WERI-Rb-1 (cell line): ENCODE data around the gene RFX1.

Source experiments
- DNase-seq: peaks from one replicate; pipeline ENCODE4 v3.0.0-alpha.2; 2020
- H3K27ac ChIP-seq: fragments of 250-450 bp; sonication (Bioruptor Pico); 2 replicates; pipeline ENCODE4 v1.5.1; 2020; ENCODE audit warnings: mild to moderate bottlenecking, moderate library complexity
- H3K27me3 ChIP-seq: fragments of 250-450 bp; sonication (Bioruptor Pico); 2 replicates; pipeline ENCODE4 v1.5.1; 2021; ENCODE audit warnings: mild to moderate bottlenecking, low read depth, moderate library complexity; ENCODE audit not compliant: insufficient read depth, severe bottlenecking
- H3K36me3 ChIP-seq: fragments of 250-450 bp; sonication (Bioruptor Pico); 2 replicates; pipeline ENCODE4 v1.5.1; 2020; ENCODE audit warnings: mild to moderate bottlenecking, moderate library complexity
- H3K4me3 ChIP-seq: 2 replicates; pipeline ENCODE4 v1.5.1; 2011; ENCODE audit warnings: low read depth, mild to moderate bottlenecking, control low read depth, low read length
- H3K9me3 ChIP-seq: fragments of 250-450 bp; sonication (Bioruptor Pico); 2 replicates; pipeline ENCODE4 v1.5.1; 2021; ENCODE audit warnings: mild to moderate bottlenecking, moderate library complexity; ENCODE audit not compliant: severe bottlenecking
- TF ChIP-seq, protein P1 (sequence below): IDR thresholded peaks from 2 replicates; pipeline ENCODE4 v1.5.1; 2011; ENCODE audit warnings: low read depth, mild to moderate bottlenecking, control low read depth, inconsistent platforms, low read length

Gene RFX1

DNA sequence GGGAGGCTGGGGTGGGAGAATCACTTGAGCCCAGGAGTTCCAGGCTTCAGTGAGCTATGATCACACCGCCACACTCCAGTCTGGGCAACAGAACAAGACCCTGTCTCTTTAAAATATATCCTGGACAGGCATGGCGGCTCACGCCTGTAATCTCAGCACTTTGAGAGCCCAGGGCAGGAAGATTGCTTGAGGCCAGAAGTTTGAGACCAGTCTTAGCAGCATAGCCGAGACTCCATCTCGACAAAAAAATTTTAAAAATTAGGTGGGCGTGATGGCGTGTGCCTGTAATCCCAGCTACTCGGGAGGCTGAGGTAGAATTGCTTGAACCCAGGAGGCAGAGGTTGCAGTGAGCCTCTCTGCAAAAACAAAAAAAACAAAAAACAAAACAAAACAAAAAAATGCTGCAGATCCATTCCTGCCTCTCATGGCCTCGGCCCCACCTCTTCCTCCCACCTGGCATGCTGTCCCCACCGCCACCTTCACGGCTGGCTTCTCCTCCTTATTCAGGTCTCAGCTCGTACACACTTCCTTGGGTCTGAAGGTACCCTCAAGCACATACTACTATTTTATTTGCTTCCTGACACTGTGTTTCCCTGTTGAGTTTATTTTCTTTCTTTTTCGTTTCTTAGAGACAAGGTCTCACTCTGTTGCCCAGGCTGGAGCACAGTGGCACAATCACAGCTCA, 5.3 kb downstream of the RFX1 start:
- no peak overlapping the region for H3K4me3 ChIP-seq
- no peaks in the 10 kb centered on the region for H3K27me3 ChIP-seq
- TF ChIP-seq, protein P1, sequence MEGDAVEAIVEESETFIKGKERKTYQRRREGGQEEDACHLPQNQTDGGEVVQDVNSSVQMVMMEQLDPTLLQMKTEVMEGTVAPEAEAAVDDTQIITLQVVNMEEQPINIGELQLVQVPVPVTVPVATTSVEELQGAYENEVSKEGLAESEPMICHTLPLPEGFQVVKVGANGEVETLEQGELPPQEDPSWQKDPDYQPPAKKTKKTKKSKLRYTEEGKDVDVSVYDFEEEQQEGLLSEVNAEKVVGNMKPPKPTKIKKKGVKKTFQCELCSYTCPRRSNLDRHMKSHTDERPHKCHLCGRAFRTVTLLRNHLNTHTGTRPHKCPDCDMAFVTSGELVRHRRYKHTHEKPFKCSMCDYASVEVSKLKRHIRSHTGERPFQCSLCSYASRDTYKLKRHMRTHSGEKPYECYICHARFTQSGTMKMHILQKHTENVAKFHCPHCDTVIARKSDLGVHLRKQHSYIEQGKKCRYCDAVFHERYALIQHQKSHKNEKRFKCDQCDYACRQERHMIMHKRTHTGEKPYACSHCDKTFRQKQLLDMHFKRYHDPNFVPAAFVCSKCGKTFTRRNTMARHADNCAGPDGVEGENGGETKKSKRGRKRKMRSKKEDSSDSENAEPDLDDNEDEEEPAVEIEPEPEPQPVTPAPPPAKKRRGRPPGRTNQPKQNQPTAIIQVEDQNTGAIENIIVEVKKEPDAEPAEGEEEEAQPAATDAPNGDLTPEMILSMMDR = no peak
- DNase-seq = no peak
- peaks cover 16% of the 10 kb centered on the region for H3K9me3 ChIP-seq
- no peak overlapping the region for H3K27ac ChIP-seq
- peaks cover 38% of the 10 kb centered on the region for H3K36me3 ChIP-seq

DNA sequence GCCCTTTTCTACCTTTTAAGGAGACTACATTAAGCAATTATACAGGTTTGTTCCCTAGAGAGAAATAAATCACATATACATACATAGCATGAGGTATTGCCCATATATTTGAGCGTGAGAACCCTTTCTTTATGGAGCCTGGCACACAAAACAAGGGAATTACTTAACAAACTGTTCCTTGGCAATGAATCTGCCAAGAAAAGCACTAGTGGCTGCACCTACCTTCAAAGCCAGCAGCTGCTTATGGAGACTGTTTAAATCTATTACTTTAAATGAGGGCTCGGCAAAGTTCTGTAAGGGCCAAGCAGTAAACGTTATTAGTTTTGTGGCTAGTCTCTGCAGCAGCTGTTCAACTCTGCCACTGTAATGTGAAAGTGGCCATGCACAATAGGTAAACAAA, 7.0 kb downstream of the RFX1 start:
- Histone ChIP-seq H3K27me3 (no peaks in the 10 kb centered on the region), H3K4me3 (no peak overlapping the region), H3K36me3 (peaks cover 33% of the 10 kb centered on the region; the same call in 1 of the 2 replicates), H3K27ac (no peak overlapping the region), H3K9me3 (peaks cover 16% of the 10 kb centered on the region)
- TF ChIP-seq, protein P1 = no peak
- DNase-seq = no peak

DNA sequence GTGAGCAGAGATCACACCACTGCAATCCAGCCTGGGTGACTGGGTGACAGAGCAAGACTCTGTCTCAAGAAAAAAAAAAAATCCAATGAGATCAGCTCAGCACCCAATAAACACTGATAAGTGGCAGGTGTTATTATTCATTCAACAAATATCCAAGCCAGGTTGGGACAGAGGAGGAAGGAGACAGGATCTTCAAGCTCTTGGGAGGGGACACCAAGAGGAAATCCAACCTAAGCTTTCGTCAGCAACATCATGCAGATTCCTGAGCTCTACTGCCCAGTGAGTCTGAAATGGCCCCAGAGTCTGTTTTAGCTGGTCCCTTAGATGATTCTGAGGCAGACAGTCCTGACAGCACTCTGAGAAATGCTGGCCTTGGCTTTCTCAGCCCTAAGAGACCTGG, 7.7 kb downstream of the RFX1 start:
- Histone ChIP-seq H3K27ac (no peak overlapping the region), H3K9me3 (peaks cover 16% of the 10 kb centered on the region), H3K4me3 (no peak overlapping the region), H3K27me3 (no peaks in the 10 kb centered on the region), H3K36me3 (peaks cover 33% of the 10 kb centered on the region; the same call in 1 of the 2 replicates)
- no peak for DNase-seq
- TF ChIP-seq, protein P1 = no peak

DNA sequence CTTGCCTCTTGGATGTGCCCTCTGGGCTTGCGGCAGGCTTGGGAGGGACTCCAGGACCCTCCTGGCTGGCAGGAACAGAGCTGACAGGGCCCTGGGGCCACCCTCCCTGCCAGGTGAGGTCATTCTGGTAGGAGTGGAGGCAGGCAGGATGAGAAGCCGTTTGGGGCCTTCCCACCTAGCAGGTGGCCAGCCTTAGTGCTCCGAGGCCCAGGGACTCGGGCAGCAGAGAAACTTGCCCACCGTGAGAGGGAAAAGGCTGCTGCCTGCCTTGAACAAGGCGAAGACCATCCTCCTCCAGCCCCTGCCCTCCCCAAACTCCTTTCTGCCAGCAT, 8.5 kb downstream of the RFX1 start:
- H3K27me3 ChIP-seq = no peaks in the 10 kb centered on the region
- H3K27ac ChIP-seq = no peak overlapping the region
- peaks cover 16% of the 10 kb centered on the region for H3K9me3 ChIP-seq
- no peak for DNase-seq
- H3K36me3 ChIP-seq = peaks cover 37% of the 10 kb centered on the region
- TF ChIP-seq, protein P1 = no peak
- H3K4me3 ChIP-seq = no peak overlapping the region

DNA sequence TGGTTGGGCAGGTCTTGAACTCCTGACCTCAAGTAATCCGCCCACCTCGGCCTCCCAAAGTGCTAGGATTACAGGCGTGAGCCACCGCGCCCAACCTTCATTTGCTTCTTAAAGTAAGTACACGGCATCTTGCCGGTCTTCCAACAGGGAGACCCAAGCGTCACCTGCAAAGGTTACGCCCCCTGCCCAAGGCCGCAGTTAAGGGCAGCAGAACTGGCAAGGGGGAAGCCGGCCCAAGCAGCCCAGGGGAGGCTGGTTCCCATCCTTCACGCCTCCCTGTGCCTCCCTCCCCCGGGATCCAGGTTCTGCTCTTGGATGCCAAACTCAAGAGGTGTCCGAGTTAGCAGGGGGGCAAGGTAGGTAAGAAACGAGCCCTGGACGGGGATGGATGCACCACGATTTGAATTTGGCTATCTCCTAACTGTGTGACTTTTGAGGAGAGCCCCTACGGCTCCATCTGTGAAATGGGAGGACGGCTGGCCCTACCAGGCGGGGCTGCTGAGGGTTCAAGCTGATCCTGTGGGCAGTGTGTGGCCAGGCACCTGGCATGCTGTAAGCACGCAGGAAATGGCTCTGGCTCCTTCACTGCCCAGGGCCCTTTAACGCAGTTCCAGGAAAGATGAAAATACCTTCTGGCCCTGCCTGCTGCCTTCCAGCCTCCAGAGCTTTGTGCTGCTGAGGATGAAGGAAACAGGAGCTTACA, 9.0 kb downstream of the RFX1 start:
- no peak for DNase-seq
- peaks cover 42% of the 10 kb centered on the region for H3K36me3 ChIP-seq

More for the DNA sequence above, 9.0 kb downstream of the RFX1 start:
- no peak overlapping the region for H3K4me3 ChIP-seq
- TF ChIP-seq, protein P1 = no peak
- no peaks in the 10 kb centered on the region for H3K27me3 ChIP-seq
- H3K9me3 ChIP-seq = peaks cover 16% of the 10 kb centered on the region
- no peak overlapping the region for H3K27ac ChIP-seq
